EL (cell line): ENCODE results near the gene TMEM203.
"Not testable (repeated sequence)": the region's sequence is repeated elsewhere in the genome, so short reads cannot be mapped to it uniquely, and the experiment has no call there.

Experiments
- DNase-seq: peaks from one replicate; pipeline ENCODE4 v3.0.0-alpha.2; 2016

TMEM203 gene

GRCh38 chr9:137241490-137242268, 36.2 kb upstream of the TMEM203 start:
- DNase-seq: peak; percentile 60

GRCh38 chr9:137240841-137241489, 35.5 kb upstream of the TMEM203 start, which contains the start of gene TUBB4B:
Gene TUBB4B, plus strand, starts transcription at chr9:137241287. Its CDS starts 74 bp downstream, at chr9:137241361.
- DNase-seq: peak; percentile 100

- DNase-seq: peak; percentile 66
Observed at GRCh38 chr9:137240318-137240840, 34.9 kb upstream of the TMEM203 start.

GRCh38 chr9:137239541-137240200, 34.2 kb upstream of the TMEM203 start:
- not testable (repeated sequence) for DNase-seq

GRCh38 chr9:137237759-137238726, 32.6 kb upstream of the TMEM203 start:
- DNase-seq: no peak

- no peak for DNase-seq
Observed at GRCh38 chr9:137236936-137237421, 31.5 kb upstream of the TMEM203 start.

GRCh38 chr9:137236238-137236935, 30.9 kb upstream of the TMEM203 start:
- peak; percentile 77 for DNase-seq

GRCh38 chr9:137235424-137236237, 30.2 kb upstream of the TMEM203 start:
- no peak for DNase-seq

GRCh38 chr9:137234758-137235423, 29.4 kb upstream of the TMEM203 start:
- no peak for DNase-seq

- no peak for DNase-seq
Observed at GRCh38 chr9:137234055-137234697, 28.7 kb upstream of the TMEM203 start.

GRCh38 chr9:137233143-137233980, 27.9 kb upstream of the TMEM203 start:
- no peak for DNase-seq

GRCh38 chr9:137232510-137232909, 27.1 kb upstream of the TMEM203 start:
- DNase-seq: no peak

GRCh38 chr9:137232101-137232500, 26.7 kb upstream of the TMEM203 start:
- no peak for DNase-seq

- DNase-seq: no peak
Observed at GRCh38 chr9:137231372-137232039, 26.1 kb upstream of the TMEM203 start.

GRCh38 chr9:137230705-137231371, 25.4 kb upstream of the TMEM203 start, which contains the start of gene SLC34A3:
Gene SLC34A3, plus strand, starts transcription at chr9:137230901. Its CDS starts 802 bp downstream, at chr9:137231703.
- DNase-seq: no peak

- no peak for DNase-seq
Observed at GRCh38 chr9:137229903-137230704, 24.7 kb upstream of the TMEM203 start.
